Measurements from ENCODE around the gene ACADVL.

The ACADVL gene

GRCh38 chr17:7233701-7234082, 14.0 kb downstream of the ACADVL start:
- peak overlapping the region; percentile 96 for H3K4me3 Mint-ChIP-seq

GRCh38 chr17:7234083-7234951, 14.6 kb downstream of the ACADVL start, which contains the start of gene DVL2:
DVL2 (minus strand) TSS chr17:7234517; CDS start chr17:7234262, 255 bp downstream.
- DNase-seq: peak; percentile 95
- Mint-ChIP-seq H3K9me3 (no peaks in the 10 kb centered on the region), H3K4me1 (ENCODE audit: low read depth) (peaks cover 56% of the 10 kb centered on the region), H3K36me3 (ENCODE audit: low read depth) (peaks cover 80% of the 10 kb centered on the region), H3K4me3 (peak within 1 kb of the TSS; percentile 96), H3K27ac (peak within 1 kb of the TSS; percentile 96), H3K27me3 (no peaks in the 10 kb centered on the region)

More at GRCh38 chr17:7233701-7234082, 14.0 kb downstream of the ACADVL start:
- peaks cover 60% of the 10 kb centered on the region for H3K4me1 Mint-ChIP-seq (ENCODE audit: low read depth)
- peaks cover 82% of the 10 kb centered on the region for H3K36me3 Mint-ChIP-seq (ENCODE audit: low read depth)
- H3K27me3 Mint-ChIP-seq: no peaks in the 10 kb centered on the region
- DNase-seq: no peak
- H3K9me3 Mint-ChIP-seq: no peaks in the 10 kb centered on the region
- H3K27ac Mint-ChIP-seq: peak overlapping the region; percentile 96

GRCh38 chr17:7235693-7236665, 16.2 kb downstream of the ACADVL start:
- Mint-ChIP-seq H3K27ac (peak overlapping the region; percentile 96), H3K27me3 (no peaks in the 10 kb centered on the region), H3K4me1 (ENCODE audit: low read depth) (peaks cover 63% of the 10 kb centered on the region), H3K36me3 (ENCODE audit: low read depth) (peaks cover 77% of the 10 kb centered on the region), H3K4me3 (peak overlapping the region; percentile 96), H3K9me3 (no peaks in the 10 kb centered on the region)
- no peak for DNase-seq

- DNase-seq: no peak
- H3K27ac Mint-ChIP-seq: peak overlapping the region; percentile 87
- H3K4me1 Mint-ChIP-seq (ENCODE audit: low read depth): peaks cover 67% of the 10 kb centered on the region
- peaks cover 80% of the 10 kb centered on the region for H3K36me3 Mint-ChIP-seq (ENCODE audit: low read depth)
- H3K4me3 Mint-ChIP-seq: peak overlapping the region; percentile 98
- no peaks in the 10 kb centered on the region for H3K9me3 Mint-ChIP-seq
- no peaks in the 10 kb centered on the region for H3K27me3 Mint-ChIP-seq
Observed at GRCh38 chr17:7236808-7237207, 17.1 kb downstream of the ACADVL start.

DNA sequence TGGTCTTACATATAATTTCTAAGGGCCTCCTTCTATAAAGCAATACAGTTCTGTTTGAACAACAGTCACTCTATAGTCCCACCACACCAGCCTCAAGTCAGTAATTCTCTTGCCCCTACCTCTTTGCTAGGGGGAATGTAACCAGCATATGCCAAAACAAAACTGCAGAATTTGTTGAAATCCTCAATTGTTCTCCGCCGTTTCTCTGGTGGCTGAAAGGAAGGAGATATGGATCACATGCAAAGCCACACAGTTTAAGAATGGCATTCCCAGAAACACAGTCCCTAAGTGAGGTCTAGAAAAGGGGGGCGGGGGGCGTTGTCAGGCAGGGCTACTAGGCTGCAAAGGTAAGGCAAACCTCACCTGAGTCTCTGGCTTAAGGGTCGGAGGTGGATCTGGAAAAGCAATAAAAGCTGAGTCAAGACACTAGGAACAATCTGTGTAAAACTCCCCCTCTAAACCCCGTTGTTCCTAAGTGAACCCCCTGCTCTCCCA, 17.6 kb downstream of the ACADVL start:
- Mint-ChIP-seq H3K4me1 (ENCODE audit: low read depth) (peaks cover 65% of the 10 kb centered on the region), H3K9me3 (no peaks in the 10 kb centered on the region), H3K27ac (peak overlapping the region; percentile 87), H3K4me3 (peak overlapping the region; percentile 98), H3K36me3 (ENCODE audit: low read depth) (peaks cover 80% of the 10 kb centered on the region), H3K27me3 (no peaks in the 10 kb centered on the region)
- DNase-seq: no peak

DNA sequence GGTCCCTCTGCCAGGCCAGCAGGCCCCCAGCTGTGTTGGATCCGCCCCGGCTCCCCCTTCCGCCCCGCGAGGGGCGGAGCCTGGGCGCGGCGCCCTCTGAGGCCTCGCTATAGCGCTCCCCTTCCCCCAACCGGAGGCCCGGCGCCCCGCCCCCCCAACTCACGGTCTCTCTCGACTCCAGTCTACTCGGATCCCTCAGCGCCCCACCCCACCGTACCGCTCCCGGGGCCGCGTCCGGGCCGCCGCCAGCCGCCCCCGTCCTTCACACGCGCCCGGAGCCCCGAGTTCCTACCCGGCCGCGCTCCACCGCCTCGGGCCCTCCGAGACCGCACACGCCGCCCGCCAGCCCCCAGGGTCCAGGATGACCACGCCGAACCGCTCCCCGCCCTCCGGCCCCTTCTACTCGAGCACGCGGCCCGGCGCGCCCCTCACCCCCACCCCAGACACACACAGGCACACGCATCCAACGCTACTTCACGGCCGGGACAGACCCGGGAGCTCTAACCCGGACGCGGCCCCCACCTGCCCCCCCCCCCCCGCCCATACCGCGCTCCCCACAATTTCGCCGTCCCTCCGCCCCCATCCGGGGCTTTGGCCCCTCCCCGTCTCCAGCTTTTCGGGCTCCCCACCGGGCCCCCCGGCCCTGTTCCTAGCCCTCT, 18.2 kb downstream of the ACADVL start:
- H3K4me3 Mint-ChIP-seq: peak overlapping the region; percentile 98
- H3K27me3 Mint-ChIP-seq: no peaks in the 10 kb centered on the region
- H3K36me3 Mint-ChIP-seq (ENCODE audit: low read depth): peaks cover 82% of the 10 kb centered on the region
- no peaks in the 10 kb centered on the region for H3K9me3 Mint-ChIP-seq
- H3K4me1 Mint-ChIP-seq (ENCODE audit: low read depth): peaks cover 66% of the 10 kb centered on the region
- peak overlapping the region; percentile 87 for H3K27ac Mint-ChIP-seq
- peak; percentile 90 for DNase-seq

GRCh38 chr17:7238420-7239090, 18.8 kb downstream of the ACADVL start:
- Mint-ChIP-seq H3K36me3 (ENCODE audit: low read depth) (peaks cover 81% of the 10 kb centered on the region), H3K27me3 (no peaks in the 10 kb centered on the region), H3K4me3 (peak overlapping the region; percentile 98), H3K4me1 (ENCODE audit: low read depth) (peaks cover 68% of the 10 kb centered on the region), H3K9me3 (no peaks in the 10 kb centered on the region), H3K27ac (peak overlapping the region; percentile 99)
- peak; percentile 66 for DNase-seq

GRCh38 chr17:7239091-7240027, 19.6 kb downstream of the ACADVL start, which contains the start of gene PHF23:
PHF23 (minus strand) TSS chr17:7239457; CDS start chr17:7239279, 178 bp downstream.
- peak within 1 kb of the TSS; percentile 98 for H3K4me3 Mint-ChIP-seq
- DNase-seq: peak; percentile 97
- no peaks in the 10 kb centered on the region for H3K9me3 Mint-ChIP-seq
- no peaks in the 10 kb centered on the region for H3K27me3 Mint-ChIP-seq
- peak within 1 kb of the TSS; percentile 99 for H3K27ac Mint-ChIP-seq
- H3K4me1 Mint-ChIP-seq (ENCODE audit: low read depth): peaks cover 68% of the 10 kb centered on the region
- peaks cover 81% of the 10 kb centered on the region for H3K36me3 Mint-ChIP-seq (ENCODE audit: low read depth)

- H3K4me3 Mint-ChIP-seq: peak overlapping the region; percentile 98
- peaks cover 78% of the 10 kb centered on the region for H3K36me3 Mint-ChIP-seq (ENCODE audit: low read depth)
- no peaks in the 10 kb centered on the region for H3K27me3 Mint-ChIP-seq
- H3K9me3 Mint-ChIP-seq: no peaks in the 10 kb centered on the region
- peak overlapping the region; percentile 99 for H3K27ac Mint-ChIP-seq
- peaks cover 58% of the 10 kb centered on the region for H3K4me1 Mint-ChIP-seq (ENCODE audit: low read depth)
- no peak for DNase-seq
Observed at GRCh38 chr17:7240375-7240774, 20.6 kb downstream of the ACADVL start.

GRCh38 chr17:7241090-7241733, 21.5 kb downstream of the ACADVL start:
- Mint-ChIP-seq H3K36me3 (ENCODE audit: low read depth) (peaks cover 78% of the 10 kb centered on the region), H3K4me3 (peak overlapping the region; percentile 98), H3K27ac (peak overlapping the region; percentile 99), H3K4me1 (ENCODE audit: low read depth) (peaks cover 49% of the 10 kb centered on the region), H3K27me3 (no peaks in the 10 kb centered on the region), H3K9me3 (no peaks in the 10 kb centered on the region)
- DNase-seq: no peak

- Mint-ChIP-seq H3K36me3 (ENCODE audit: low read depth) (peaks cover 78% of the 10 kb centered on the region), H3K4me3 (peak within 1 kb of the TSS; percentile 98), H3K27me3 (no peaks in the 10 kb centered on the region), H3K27ac (peak within 1 kb of the TSS; percentile 99), H3K4me1 (ENCODE audit: low read depth) (peaks cover 47% of the 10 kb centered on the region), H3K9me3 (no peaks in the 10 kb centered on the region)
- peak; percentile 97 for DNase-seq
Observed at GRCh38 chr17:7241783-7242716, 22.3 kb downstream of the ACADVL start, which contains the start of gene GABARAP. GABARAP (minus strand) TSS chr17:7242449; CDS start chr17:7242330, 119 bp downstream.
